ENCODE data around the gene FLNB. TPM values are rescaled to one million over a fixed set of nuclear protein-coding genes. Genes with fewer than 3 reads are reported as not detected.

The FLNB gene
- total RNA-seq, 1 experiment from 2014 or later = 83.4 TPM

DNA sequence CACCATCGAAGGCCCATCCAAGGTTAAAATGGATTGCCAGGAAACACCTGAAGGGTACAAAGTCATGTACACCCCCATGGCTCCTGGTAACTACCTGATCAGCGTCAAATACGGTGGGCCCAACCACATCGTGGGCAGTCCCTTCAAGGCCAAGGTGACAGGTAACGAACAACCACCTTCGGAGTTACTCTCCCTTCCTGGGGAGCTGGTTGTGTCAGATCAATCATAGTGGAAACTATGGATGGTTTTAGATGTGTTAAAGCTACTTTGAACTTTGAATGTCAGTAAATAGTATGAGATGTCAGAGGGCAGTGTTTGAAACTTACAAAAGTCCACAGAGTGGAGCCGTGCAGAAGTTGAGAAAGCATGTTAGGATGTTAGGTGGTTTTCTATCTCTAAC, 160.3 kb downstream of the FLNB start:
- H4K8ac ChIP-seq (replicated peaks; ENCODE audit: insufficient read length, low read depth, low read length) = no peak overlapping the region
- no peak overlapping the region for H3K4me3 Mint-ChIP-seq

More for the DNA sequence above, 160.3 kb downstream of the FLNB start:
- Histone ChIP-seq H3K9ac (ENCODE audit: extremely low read depth, insufficient read length, low read length) (no peak overlapping the region), H3K4me2 (ENCODE audit: insufficient read depth, insufficient read length, low read length) (no peak overlapping the region), H3K14ac (ENCODE audit: insufficient read depth, low read length) (no peak overlapping the region), H2BK12ac (ENCODE audit: insufficient read length, low read depth, low read length) (no peak overlapping the region), H3K4me1 (ENCODE audit: insufficient read depth, low read length) (no peaks in the 10 kb centered on the region), H2BK15ac (ENCODE audit: low read depth, low read length) (no peak overlapping the region), H3K9me3 (ENCODE audit: control insufficient read depth, low read depth, low read length) (no peaks in the 10 kb centered on the region), H2BK5ac (ENCODE audit: insufficient read length, low read length) (no peak overlapping the region), H2BK120ac (ENCODE audit: low read depth, low read length, poor library complexity, severe bottlenecking) (no peak overlapping the region), H2BK20ac (ENCODE audit: low read depth, low read length, poor library complexity, severe bottlenecking) (no peak overlapping the region), H2AFZ (ENCODE audit: low read length) (no peak overlapping the region), H3K79me2 (ENCODE audit: insufficient read depth, low read length) (no peaks in the 10 kb centered on the region), H2AK5ac (ENCODE audit: insufficient read length, low read length) (no peak overlapping the region), H3K56ac (ENCODE audit: insufficient read length, low read depth, low read length) (no peak overlapping the region), H3T11ph (ENCODE audit: low read length) (no peak overlapping the region), H4K5ac (ENCODE audit: insufficient read length, low read depth, low read length) (no peak overlapping the region), H4K91ac (ENCODE audit: insufficient read length, low read depth, low read length) (no peak overlapping the region), H3K23ac (ENCODE audit: insufficient read length, low read depth, low read length) (no peak overlapping the region), H3K79me1 (ENCODE audit: insufficient read depth, low read depth, low read length, poor library complexity, severe bottlenecking) (no peaks in the 10 kb centered on the region), H3K23me2 (ENCODE audit: insufficient read length, low read depth, low read length, poor library complexity, severe bottlenecking) (no peaks in the 10 kb centered on the region), H4K20me1 (ENCODE audit: control insufficient read depth, insufficient read depth, insufficient read length) (no peaks in the 10 kb centered on the region), H3K18ac (ENCODE audit: insufficient read length, low read depth, low read length) (no peak overlapping the region), H3K27ac (ENCODE audit: insufficient read length, low read depth, low read length) (no peak overlapping the region), H3K27me3 (ENCODE audit: insufficient read depth, low read length) (no peaks in the 10 kb centered on the region), H3K4ac (ENCODE audit: low read depth, low read length) (no peak overlapping the region)
- H3K4me1 Mint-ChIP-seq = peaks cover 10 to 14% of the 10 kb centered on the region in 2 experiments
- TF ChIP-seq, protein P1, sequence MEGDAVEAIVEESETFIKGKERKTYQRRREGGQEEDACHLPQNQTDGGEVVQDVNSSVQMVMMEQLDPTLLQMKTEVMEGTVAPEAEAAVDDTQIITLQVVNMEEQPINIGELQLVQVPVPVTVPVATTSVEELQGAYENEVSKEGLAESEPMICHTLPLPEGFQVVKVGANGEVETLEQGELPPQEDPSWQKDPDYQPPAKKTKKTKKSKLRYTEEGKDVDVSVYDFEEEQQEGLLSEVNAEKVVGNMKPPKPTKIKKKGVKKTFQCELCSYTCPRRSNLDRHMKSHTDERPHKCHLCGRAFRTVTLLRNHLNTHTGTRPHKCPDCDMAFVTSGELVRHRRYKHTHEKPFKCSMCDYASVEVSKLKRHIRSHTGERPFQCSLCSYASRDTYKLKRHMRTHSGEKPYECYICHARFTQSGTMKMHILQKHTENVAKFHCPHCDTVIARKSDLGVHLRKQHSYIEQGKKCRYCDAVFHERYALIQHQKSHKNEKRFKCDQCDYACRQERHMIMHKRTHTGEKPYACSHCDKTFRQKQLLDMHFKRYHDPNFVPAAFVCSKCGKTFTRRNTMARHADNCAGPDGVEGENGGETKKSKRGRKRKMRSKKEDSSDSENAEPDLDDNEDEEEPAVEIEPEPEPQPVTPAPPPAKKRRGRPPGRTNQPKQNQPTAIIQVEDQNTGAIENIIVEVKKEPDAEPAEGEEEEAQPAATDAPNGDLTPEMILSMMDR (conservative IDR thresholded peaks at IDR 0.05) = no peak
- peaks cover 8 to 51% (median 36%) of the 10 kb centered on the region in 3 experiments for H3K36me3 Mint-ChIP-seq (ENCODE audit: insufficient read depth in 1 of 3, low read depth in 3 of 3)
- DNase-seq = no peak
- no peaks in the 10 kb centered on the region for H3K9me3 Mint-ChIP-seq
- no peaks in the 10 kb centered on the region for H3K27me3 Mint-ChIP-seq (ENCODE audit: low read depth)
- WGBS (ENCODE audit: extremely low coverage, insufficient read length, low lambda C conversion rate) = no CpG with 5 or more reads among the region's 7 CpGs
- no peak overlapping the region for H3K27ac Mint-ChIP-seq

Measured in H9 (cell line).